ENCODE results near the gene SEZ6. TPM values are rescaled to one million over a fixed set of nuclear protein-coding genes. Genes with fewer than 3 reads are reported as not detected.

SEZ6 gene, protein sequence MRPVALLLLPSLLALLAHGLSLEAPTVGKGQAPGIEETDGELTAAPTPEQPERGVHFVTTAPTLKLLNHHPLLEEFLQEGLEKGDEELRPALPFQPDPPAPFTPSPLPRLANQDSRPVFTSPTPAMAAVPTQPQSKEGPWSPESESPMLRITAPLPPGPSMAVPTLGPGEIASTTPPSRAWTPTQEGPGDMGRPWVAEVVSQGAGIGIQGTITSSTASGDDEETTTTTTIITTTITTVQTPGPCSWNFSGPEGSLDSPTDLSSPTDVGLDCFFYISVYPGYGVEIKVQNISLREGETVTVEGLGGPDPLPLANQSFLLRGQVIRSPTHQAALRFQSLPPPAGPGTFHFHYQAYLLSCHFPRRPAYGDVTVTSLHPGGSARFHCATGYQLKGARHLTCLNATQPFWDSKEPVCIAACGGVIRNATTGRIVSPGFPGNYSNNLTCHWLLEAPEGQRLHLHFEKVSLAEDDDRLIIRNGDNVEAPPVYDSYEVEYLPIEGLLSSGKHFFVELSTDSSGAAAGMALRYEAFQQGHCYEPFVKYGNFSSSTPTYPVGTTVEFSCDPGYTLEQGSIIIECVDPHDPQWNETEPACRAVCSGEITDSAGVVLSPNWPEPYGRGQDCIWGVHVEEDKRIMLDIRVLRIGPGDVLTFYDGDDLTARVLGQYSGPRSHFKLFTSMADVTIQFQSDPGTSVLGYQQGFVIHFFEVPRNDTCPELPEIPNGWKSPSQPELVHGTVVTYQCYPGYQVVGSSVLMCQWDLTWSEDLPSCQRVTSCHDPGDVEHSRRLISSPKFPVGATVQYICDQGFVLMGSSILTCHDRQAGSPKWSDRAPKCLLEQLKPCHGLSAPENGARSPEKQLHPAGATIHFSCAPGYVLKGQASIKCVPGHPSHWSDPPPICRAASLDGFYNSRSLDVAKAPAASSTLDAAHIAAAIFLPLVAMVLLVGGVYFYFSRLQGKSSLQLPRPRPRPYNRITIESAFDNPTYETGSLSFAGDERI
- not detected for total RNA-seq

- peaks cover 62% of the 10 kb centered on the region for H3K27me3 Mint-ChIP-seq
- peak; percentile 65 for DNase-seq
- CTCF ChIA-PET = interaction anchor here (0.6 to 1.5 kb wide), 2 partner anchors 40 to 72 kb away, joined by 3 to 9 read pairs; no protein-coding TSS in a partner anchor
- H3K4me3 Mint-ChIP-seq = no peak within 1 kb of the TSS
- ATAC-seq = peak; percentile 82
- no peaks in the 10 kb centered on the region for H3K36me3 Mint-ChIP-seq
- H3K27ac Mint-ChIP-seq = no peak within 1 kb of the TSS
- no peaks in the 10 kb centered on the region for H3K4me1 Mint-ChIP-seq
- H3K9me3 Mint-ChIP-seq (ENCODE audit: low read depth) = no peaks in the 10 kb centered on the region
Measured at GRCh38 chr17:29005936-29006511, at the start of gene SEZ6. Gene SEZ6 (minus strand): TSS chr17:29006033. CDS start chr17:29005869, 164 bp downstream.

DNA sequence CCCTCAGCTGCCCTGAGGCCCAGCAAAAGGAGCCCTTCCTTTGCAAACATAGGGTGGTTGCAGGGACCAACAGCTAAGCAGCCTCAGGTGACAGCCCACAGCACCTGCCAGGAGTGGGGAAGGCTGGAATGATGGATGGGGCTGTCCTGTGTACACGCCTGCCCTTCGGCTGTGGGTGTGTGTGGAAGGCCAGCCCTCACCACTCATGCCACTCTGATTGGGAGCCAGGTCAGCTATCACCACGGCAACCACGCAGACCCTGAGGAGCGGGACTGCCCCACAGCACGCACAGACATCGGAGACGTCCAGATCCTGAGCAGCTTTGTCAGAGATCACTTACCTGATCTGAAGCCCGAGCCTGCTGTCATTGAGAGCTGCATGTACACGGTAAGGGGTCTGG lies 49.0 kb upstream of the SEZ6 start:
- CTCF ChIA-PET = interaction anchor here (1.0 kb wide), 1 partner anchor 89 kb away, joined by 4 read pairs; no protein-coding TSS in a partner anchor
- Mint-ChIP-seq H3K4me3 (no peak overlapping the region), H3K27me3 (peaks cover 2% of the 10 kb centered on the region), H3K27ac (no peak overlapping the region), H3K4me1 (no peaks in the 10 kb centered on the region), H3K36me3 (no peaks in the 10 kb centered on the region), H3K9me3 (ENCODE audit: low read depth) (no peaks in the 10 kb centered on the region)
- DNase-seq (no peak), ATAC-seq (no peak)

GRCh38 chr17:29051731-29052130 lies 45.9 kb upstream of the SEZ6 start:
- Mint-ChIP-seq H3K36me3 (no peaks in the 10 kb centered on the region), H3K9me3 (ENCODE audit: low read depth) (no peaks in the 10 kb centered on the region), H3K4me3 (no peak overlapping the region), H3K27ac (no peak overlapping the region), H3K4me1 (peaks cover 4% of the 10 kb centered on the region), H3K27me3 (peaks cover 21% of the 10 kb centered on the region)
- DNase-seq = no peak
- no peak for ATAC-seq
- CTCF ChIA-PET = no interaction called here

GRCh38 chr17:29051194-29051593 lies 45.4 kb upstream of the SEZ6 start:
- Mint-ChIP-seq H3K9me3 (ENCODE audit: low read depth) (no peaks in the 10 kb centered on the region), H3K4me1 (peaks cover 4% of the 10 kb centered on the region), H3K27ac (no peak overlapping the region), H3K4me3 (no peak overlapping the region), H3K27me3 (peaks cover 21% of the 10 kb centered on the region), H3K36me3 (no peaks in the 10 kb centered on the region)
- ATAC-seq = no peak
- no peak for DNase-seq
- CTCF ChIA-PET = interaction anchor here (1.2 kb wide), 1 partner anchor 85 kb away, joined by 3 read pairs; no protein-coding TSS in a partner anchor

GRCh38 chr17:29050176-29050575 lies 44.3 kb upstream of the SEZ6 start:
- H3K4me3 Mint-ChIP-seq = no peak overlapping the region
- H3K9me3 Mint-ChIP-seq (ENCODE audit: low read depth) = no peaks in the 10 kb centered on the region
- H3K36me3 Mint-ChIP-seq = no peaks in the 10 kb centered on the region
- CTCF ChIA-PET = interaction anchor here (1.2 kb wide), 1 partner anchor 84 kb away, joined by 3 read pairs; no protein-coding TSS in a partner anchor
- no peak overlapping the region for H3K27ac Mint-ChIP-seq
- H3K4me1 Mint-ChIP-seq = peaks cover 4% of the 10 kb centered on the region
- peaks cover 21% of the 10 kb centered on the region for H3K27me3 Mint-ChIP-seq
- ATAC-seq (no peak), DNase-seq (no peak)

- Mint-ChIP-seq H3K27me3 (peaks cover 21% of the 10 kb centered on the region), H3K36me3 (no peaks in the 10 kb centered on the region), H3K27ac (no peak overlapping the region), H3K4me3 (no peak overlapping the region), H3K4me1 (peaks cover 4% of the 10 kb centered on the region), H3K9me3 (ENCODE audit: low read depth) (no peaks in the 10 kb centered on the region)
- CTCF ChIA-PET = no interaction called here
- DNase-seq = no peak
- ATAC-seq = no peak
Measured at GRCh38 chr17:29049541-29050145, 43.8 kb upstream of the SEZ6 start.

- Mint-ChIP-seq H3K27ac (no peak overlapping the region), H3K4me1 (peaks cover 4% of the 10 kb centered on the region), H3K9me3 (ENCODE audit: low read depth) (no peaks in the 10 kb centered on the region), H3K4me3 (no peak overlapping the region), H3K27me3 (peaks cover 21% of the 10 kb centered on the region), H3K36me3 (no peaks in the 10 kb centered on the region)
- ATAC-seq = no peak
- CTCF ChIA-PET = interaction anchor here (2.6 kb wide), 1 partner anchor 83 kb away, joined by 10 read pairs; no protein-coding TSS in a partner anchor
- no peak for DNase-seq
Measured at GRCh38 chr17:29048440-29049368, 42.9 kb upstream of the SEZ6 start.

GRCh38 chr17:29046473-29046839 lies 40.6 kb upstream of the SEZ6 start:
- Mint-ChIP-seq H3K27me3 (peaks cover 21% of the 10 kb centered on the region), H3K4me1 (peaks cover 14% of the 10 kb centered on the region), H3K9me3 (ENCODE audit: low read depth) (no peaks in the 10 kb centered on the region), H3K27ac (no peak overlapping the region), H3K4me3 (no peak overlapping the region), H3K36me3 (no peaks in the 10 kb centered on the region)
- ATAC-seq (no peak), DNase-seq (no peak)
- CTCF ChIA-PET = interaction anchor here (2.6 kb wide), 1 partner anchor 81 kb away, joined by 10 read pairs; no protein-coding TSS in a partner anchor

DNA sequence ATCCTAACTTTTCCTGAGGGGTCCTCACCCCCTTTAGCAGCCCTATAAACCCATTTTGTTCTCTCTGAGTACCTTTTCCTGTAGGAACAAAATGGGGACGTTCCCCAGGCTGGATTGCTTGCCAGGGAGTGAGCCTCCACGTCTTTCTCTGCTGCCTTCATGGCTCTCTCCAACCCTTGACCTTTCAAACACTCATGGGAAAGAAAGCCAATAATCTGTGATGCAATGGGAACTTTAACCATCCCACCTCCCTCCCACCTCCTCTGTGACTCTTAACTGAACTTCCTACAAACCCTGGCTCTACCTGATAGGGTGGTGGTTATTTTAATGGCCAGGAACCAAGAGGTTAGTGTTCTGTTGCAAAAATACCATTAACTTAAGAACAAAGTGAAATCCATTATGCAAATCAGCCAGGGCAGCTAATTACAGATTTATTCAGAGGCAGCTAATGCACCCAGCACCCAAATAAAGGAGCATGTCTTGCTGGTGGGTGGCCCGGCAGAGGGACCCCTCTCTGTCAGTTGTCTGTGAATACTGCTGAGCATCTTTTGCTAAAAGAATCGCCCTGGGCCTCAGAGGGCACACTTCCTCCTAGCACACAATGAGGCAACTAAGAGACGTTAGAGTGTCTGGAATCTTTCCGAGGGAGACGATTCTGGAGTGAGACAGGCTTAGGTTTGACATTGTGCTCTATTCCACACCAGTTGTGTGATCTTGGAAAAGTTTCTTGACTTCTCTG lies 40.1 kb upstream of the SEZ6 start:
- Mint-ChIP-seq H3K27ac (no peak overlapping the region), H3K4me3 (no peak overlapping the region), H3K36me3 (no peaks in the 10 kb centered on the region), H3K27me3 (peaks cover 21% of the 10 kb centered on the region), H3K4me1 (peaks cover 14% of the 10 kb centered on the region), H3K9me3 (ENCODE audit: low read depth) (no peaks in the 10 kb centered on the region)
- CTCF ChIA-PET = no interaction called here
- no peak for ATAC-seq
- no peak for DNase-seq

- no peak for DNase-seq
- Mint-ChIP-seq H3K27ac (no peak overlapping the region), H3K36me3 (no peaks in the 10 kb centered on the region), H3K27me3 (peaks cover 21% of the 10 kb centered on the region), H3K4me3 (no peak overlapping the region), H3K4me1 (peaks cover 14% of the 10 kb centered on the region), H3K9me3 (ENCODE audit: low read depth) (no peaks in the 10 kb centered on the region)
- no peak for ATAC-seq
- CTCF ChIA-PET = no interaction called here
Measured at GRCh38 chr17:29045026-29045425, 39.2 kb upstream of the SEZ6 start.

DNA sequence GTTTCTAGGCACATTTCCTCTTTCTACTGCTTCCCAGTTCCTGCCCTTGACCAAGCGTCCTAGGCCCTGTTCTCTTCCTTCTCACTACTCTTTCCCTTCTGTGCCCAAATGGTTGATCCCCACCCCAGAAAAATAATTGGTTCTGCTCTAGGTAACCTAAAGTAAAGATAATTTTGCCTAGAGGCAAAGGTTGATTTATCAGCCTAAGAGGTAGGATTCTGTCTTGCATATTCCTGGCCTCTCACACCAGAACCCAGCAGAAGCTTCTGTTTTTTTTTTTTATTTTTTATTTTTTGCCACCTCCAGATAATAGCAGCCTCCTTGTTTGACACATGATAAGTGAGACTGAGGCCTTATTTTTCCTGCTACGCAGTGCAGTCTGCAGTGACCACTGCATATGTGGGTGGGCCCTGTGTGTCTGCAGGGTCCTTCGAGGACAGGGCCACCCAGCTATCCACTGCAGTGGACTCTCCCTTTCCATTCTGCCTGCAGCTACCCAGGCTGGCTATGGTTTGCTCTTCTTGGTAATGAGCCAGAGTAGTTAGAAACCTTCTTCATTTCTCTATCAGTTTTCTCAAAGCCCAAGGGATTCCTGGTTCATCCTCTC lies 37.8 kb upstream of the SEZ6 start:
- H3K4me3 Mint-ChIP-seq = no peak overlapping the region
- no peaks in the 10 kb centered on the region for H3K9me3 Mint-ChIP-seq (ENCODE audit: low read depth)
- CTCF ChIA-PET = no interaction called here
- ATAC-seq = no peak
- H3K4me1 Mint-ChIP-seq = peaks cover 14% of the 10 kb centered on the region
- DNase-seq = no peak
- H3K27ac Mint-ChIP-seq = no peak overlapping the region
- H3K36me3 Mint-ChIP-seq = no peaks in the 10 kb centered on the region
- peaks cover 10% of the 10 kb centered on the region for H3K27me3 Mint-ChIP-seq
